Stimulated activated CD4-positive, alpha-beta T cell treated with anti-CD3 and anti-CD28 coated beads, Interleukin-12 subunit alpha, Interleukin-12 subunit beta, amount 100 ng/mL, for 48 hours (primary cell): ENCODE data around the gene PTGDS.

Experiments used
- DNase-seq, 3 donors: peaks; one replicate each; pipeline ENCODE4 v3.0.0-alpha.2; 2020; ENCODE audit warnings: low read depth in 2 of 3, low spot score in 1 of 3

Gene PTGDS

GRCh38 chr9:136977223-136977622, at the start of gene PTGDS:
TSS of gene PTGDS (plus strand) at chr9:136977504. CDS start at chr9:136977579, 75 bp downstream.
- DNase-seq, result no peak

- DNase-seq, result no peak
These were observed 48.7 kb upstream of the PTGDS start for GRCh38 chr9:136928591-136928990.

GRCh38 chr9:136930014-136930413, 47.3 kb upstream of the PTGDS start:
- DNase-seq, result no peak

- no peak for DNase-seq
These were observed 45.6 kb upstream of the PTGDS start for GRCh38 chr9:136931611-136932130.

- DNase-seq, result no peak
These were observed 43.0 kb upstream of the PTGDS start for GRCh38 chr9:136934277-136934676.

- DNase-seq, result no peak
These were observed 41.7 kb upstream of the PTGDS start for GRCh38 chr9:136935651-136936050.

- DNase-seq, result no peak
These were observed 40.6 kb upstream of the PTGDS start for GRCh38 chr9:136936645-136937170.

GRCh38 chr9:136937186-136938001, 39.9 kb upstream of the PTGDS start:
- no peak for DNase-seq

GRCh38 chr9:136939431-136939995, 37.8 kb upstream of the PTGDS start:
- no peak for DNase-seq

- no peak for DNase-seq
These were observed 37.2 kb upstream of the PTGDS start for GRCh38 chr9:136939996-136940525.

- DNase-seq, result no peak
These were observed 36.6 kb upstream of the PTGDS start for GRCh38 chr9:136940526-136941230.

GRCh38 chr9:136941231-136942111, 35.8 kb upstream of the PTGDS start:
- no peak for DNase-seq

- DNase-seq, result no peak
These were observed 35.0 kb upstream of the PTGDS start for GRCh38 chr9:136942112-136942880.

- DNase-seq, result no peak
These were observed 34.4 kb upstream of the PTGDS start for GRCh38 chr9:136942881-136943230.

- DNase-seq, result peak in 1 of 3 donors; percentile 30
These were observed 33.8 kb upstream of the PTGDS start for GRCh38 chr9:136943291-136944211.

GRCh38 chr9:136944212-136944518, 33.1 kb upstream of the PTGDS start:
- peak in 1 of 3 donors; percentile 20 for DNase-seq

GRCh38 chr9:136944519-136945332, 32.6 kb upstream of the PTGDS start, which contains the start of the genes C8G and FBXW5:
TSS of gene C8G (plus strand) at chr9:136945243. CDS start at chr9:136945321, 78 bp downstream.
TSS of gene FBXW5 (minus strand) at chr9:136944738. CDS start at chr9:136944083, 655 bp downstream.
- peak; percentile 90 to 94 (median 93) for DNase-seq
